OCI-M2 (cell line): ENCODE results near the gene LRRC36.

Experiments used
- DNase-seq: peaks from one replicate; lab custom pipeline; 2025; ENCODE audit not compliant: unreplicated experiment; lab: John Stamatoyannopoulos, UW

Gene LRRC36

GRCh38 chr16:67294171-67294757 lies 32.4 kb upstream of the LRRC36 start:
- no peak for DNase-seq

DNA sequence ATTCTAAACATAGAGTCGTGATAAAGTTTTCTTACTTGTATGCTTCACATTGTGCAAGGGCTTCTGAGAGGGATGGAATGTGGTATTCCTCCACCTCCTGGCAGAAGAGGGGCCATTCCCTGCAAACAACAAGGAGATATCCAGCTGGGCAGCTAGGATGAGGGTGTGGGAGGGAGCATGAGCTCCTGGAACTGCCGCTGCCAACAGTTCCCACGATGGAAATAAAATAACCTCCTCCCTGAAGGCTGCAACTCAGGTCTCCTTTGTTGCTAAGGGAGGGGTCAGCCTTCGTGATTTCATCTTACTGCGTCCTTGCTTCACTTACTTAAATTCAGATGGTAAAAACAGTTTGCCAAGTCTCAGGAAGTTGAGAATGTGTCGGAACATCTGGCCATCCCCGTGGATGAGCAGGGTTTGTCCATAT lies 31.7 kb upstream of the LRRC36 start:
- DNase-seq: no peak

DNA sequence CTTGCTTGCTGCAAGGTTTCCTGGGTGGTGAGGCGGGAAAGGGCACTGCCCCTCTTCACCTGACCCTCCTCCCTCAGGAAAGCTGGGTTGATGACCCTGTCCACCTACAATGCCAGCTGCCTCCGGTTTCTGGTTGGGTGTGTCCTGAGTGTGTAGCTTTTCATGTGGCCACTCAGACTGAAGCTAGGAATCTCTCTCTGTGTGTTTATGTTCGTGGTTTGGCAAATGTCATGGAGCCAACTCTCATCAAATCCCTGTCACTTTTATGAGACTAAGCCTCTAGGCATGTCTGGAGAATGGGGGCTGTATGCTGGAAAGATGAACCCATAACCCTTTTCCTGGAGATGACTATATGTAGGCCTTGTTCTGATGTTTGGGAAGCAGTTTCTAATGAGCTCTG lies 30.2 kb upstream of the LRRC36 start:
- DNase-seq: no peak

DNA sequence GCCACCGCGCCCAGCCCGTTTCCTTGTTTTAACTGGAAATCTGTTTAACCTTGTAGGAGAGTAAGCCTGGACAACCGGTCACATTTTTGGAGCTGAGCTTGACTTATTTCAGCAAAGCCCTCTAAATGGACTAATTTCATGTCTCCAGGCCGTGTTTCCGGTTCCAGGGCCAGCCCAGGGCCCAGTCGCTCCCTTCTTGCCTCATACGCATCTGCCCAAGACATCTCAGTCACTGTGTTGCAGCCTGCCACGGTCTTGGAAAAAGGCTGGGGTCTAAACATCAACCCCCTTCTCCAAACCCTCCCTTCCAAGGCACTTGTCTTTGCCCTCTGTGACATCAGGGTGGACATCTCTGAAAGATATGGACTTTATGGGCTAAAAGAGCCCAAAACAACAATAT lies 28.3 kb upstream of the LRRC36 start:
- no peak for DNase-seq

DNA sequence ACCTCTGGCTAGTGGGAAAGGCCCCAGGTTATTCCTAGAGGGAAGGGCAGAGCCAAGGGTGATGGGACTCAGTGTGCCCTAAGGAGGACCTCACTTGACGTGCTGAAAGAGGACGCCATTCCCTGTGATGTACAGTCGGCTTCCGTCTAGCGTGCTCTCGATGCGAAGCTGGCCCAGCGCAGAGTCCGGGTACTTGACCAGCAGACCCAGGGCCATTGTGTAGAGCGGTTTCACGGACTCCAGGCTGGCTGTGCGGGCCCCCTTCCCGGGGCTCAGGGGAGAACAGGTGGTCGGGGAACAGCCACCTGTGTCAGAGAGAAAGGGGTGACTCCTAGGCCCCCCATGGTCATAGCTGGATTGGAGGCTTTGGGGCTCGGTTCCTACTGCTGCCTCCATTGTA lies 27.3 kb upstream of the LRRC36 start:
- DNase-seq: no peak

DNA sequence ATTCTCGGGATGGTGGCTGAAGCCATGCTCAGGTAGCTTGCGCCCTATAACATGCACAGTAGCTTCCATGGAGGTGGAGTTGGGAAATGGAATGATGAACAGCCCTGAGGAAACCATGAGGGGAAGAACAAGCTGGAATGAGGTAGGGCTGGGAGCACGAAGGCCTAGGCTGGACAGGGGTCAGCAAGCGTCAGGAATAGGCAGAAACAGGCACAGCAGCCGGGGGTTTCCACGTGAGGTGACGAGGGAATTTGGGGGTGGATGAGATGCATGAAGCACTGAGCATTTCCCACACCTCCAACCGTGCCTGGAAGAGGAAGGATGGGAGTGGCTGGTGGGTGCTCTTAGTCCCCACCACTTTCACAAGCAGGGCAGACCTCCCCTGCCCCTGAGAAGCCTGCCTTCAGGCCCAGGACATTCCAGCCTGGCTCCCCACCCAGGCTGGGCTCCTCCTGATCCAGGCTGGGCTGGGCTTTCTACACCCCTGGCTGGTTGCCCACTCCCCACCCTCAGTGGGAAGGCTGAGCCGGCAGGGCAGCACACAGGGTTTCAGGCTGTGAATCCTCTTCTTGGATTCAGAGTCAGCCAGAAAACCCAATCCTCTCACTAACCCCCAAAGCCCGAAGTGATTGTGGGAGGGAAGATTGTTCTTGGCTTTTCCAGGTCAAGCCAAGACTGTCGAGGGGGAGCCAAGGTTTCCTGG lies 25.4 kb upstream of the LRRC36 start:
- DNase-seq: no peak

GRCh38 chr16:67302076-67302475 lies 24.5 kb upstream of the LRRC36 start:
- no peak for DNase-seq

- no peak for DNase-seq
Measured at GRCh38 chr16:67302970-67303369, 23.6 kb upstream of the LRRC36 start.

DNA sequence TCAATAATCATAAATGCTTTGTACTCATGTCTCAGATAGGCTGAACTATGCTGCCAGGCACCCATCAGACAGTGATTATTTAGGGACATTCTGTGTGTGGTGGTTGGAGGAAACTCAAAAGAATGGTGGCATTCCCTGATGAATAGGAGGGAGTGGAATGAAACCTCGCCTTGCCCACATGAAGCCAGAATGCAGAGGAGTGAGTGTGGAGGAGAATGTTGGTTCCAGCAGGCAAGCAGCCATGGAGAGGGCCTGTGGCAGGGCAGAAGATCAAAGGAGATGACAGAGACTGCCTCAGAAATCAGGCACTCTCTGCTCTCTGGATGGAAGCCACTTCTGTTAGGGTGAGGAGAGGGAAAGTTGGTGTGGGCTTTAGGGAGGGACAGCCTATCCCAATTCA lies 22.6 kb upstream of the LRRC36 start:
- no peak for DNase-seq

- no peak for DNase-seq
Measured at GRCh38 chr16:67305216-67306071, 21.2 kb upstream of the LRRC36 start.

DNA sequence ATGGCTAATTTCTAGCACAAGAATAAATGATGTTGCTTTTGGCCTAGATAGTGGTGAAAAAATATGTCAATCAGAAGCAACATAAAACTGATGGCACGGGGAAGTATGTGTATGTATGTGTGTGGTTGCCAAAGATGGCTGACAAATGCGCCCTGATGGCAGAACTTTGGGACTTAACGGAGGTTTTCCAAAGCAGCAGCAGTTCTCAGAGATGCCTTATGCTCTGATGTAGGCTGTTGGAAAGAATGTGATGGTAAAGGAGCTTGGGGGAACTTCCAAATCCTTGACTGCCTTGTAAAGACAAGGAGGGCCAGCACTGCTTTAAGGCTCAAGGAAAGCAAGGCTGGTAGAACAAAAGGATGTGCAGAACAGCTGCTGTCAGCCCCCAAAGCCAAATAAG lies 16.1 kb upstream of the LRRC36 start:
- DNase-seq: no peak

- DNase-seq: no peak
Measured at GRCh38 chr16:67311607-67312488, 14.8 kb upstream of the LRRC36 start.

- DNase-seq: no peak
Measured at GRCh38 chr16:67312719-67313118, 13.9 kb upstream of the LRRC36 start.

DNA sequence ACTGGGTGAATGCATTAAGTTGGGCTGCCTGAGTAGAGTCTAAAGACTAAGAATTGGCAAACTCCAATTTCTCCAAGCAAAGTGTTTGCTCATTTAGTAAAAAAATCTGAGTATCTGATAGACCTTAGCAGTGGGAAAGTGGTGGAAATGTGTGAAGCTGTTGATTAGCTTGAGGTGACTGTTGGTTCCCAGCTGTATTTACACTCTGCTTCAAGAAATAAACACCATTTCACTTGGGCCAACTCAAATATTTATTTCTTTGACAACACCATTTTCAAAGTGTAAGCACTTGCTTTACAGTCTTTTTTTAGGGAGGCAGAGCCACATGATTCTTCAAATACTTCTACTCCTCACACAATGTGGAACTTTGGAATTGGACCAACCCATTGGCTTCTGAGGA lies 8.8 kb upstream of the LRRC36 start:
- DNase-seq: no peak

GRCh38 chr16:67326115-67326471 lies 522 bp upstream of the LRRC36 start:
- DNase-seq: no peak

- no peak for DNase-seq
Measured at GRCh38 chr16:67327743-67328142, 1.1 kb downstream of the LRRC36 start.

GRCh38 chr16:67329901-67330300 lies 3.3 kb downstream of the LRRC36 start:
- no peak for DNase-seq

GRCh38 chr16:67333315-67333714 lies 6.7 kb downstream of the LRRC36 start:
- DNase-seq: no peak

DNA sequence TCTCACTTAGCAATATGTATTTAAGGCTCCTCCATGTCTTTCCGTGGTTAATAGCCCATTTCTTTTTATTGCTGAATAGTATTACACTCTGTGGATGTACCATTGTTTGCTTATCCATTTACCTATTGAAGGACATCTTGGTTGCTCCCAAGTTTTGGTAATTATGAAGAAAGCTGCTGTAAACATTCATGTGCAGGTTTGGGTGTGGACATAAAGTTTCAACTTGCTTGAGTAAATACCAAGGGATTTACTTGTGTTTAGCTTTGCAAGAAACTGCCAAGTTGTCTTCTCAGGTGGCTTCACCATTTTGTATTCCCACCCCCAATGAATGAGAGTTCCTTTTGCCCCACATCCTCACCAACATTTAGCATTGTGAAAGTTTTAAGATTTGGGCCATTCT lies 9.5 kb downstream of the LRRC36 start:
- DNase-seq: no peak

DNA sequence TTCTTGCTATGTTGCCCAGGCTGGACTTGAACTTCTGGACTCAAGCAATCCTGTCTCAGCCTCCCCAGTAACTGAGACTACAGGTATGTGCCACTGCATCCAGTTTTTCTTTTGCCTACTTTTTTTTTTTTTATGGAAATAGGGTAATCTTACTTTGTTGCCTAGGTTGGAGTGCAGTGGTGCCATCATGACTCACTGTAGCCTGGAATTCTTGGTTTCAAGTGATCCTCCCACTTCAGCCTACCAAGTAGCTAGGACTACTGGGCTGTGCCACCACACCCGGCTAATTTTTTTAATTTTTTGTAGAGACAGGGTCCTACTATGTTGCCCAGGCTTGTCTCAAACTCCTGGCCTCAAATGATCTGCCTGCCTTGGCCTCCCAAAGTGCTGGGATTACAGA lies 10.0 kb downstream of the LRRC36 start:
- no peak for DNase-seq

DNA sequence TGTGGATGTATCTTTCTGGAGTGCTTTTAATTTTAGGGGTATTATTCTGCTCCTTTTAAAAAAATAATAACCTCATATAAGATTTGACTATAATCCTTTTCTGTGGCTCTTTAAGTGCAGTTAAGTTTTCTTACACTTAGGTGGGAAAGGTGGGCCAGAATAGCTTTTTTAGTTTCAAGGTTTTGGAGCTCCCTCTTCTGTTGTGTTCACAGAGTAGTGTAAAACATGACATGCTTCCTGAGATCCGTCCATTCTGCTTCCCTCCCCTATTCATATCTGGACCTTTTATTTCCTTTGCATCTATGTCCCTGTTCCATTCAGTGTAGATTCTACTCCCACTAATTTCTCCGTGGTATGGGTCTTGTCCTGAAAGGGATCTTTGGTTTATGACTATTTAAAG lies 12.8 kb downstream of the LRRC36 start:
- DNase-seq: no peak
